Smooth muscle cell of bladder (primary cell): ENCODE results near the gene GPBP1L1. TPM values are rescaled to one million over a fixed set of nuclear protein-coding genes. Genes with fewer than 3 reads are reported as not detected.

Experiments
- total RNA-seq: library from RNA; depleted of rRNA; stranded (reverse); fragments of >200 nt; gene quantifications from 2 replicates; pipeline ENCODE4 v1.2.3, GENCODE V29; 2014

Gene GPBP1L1, protein sequence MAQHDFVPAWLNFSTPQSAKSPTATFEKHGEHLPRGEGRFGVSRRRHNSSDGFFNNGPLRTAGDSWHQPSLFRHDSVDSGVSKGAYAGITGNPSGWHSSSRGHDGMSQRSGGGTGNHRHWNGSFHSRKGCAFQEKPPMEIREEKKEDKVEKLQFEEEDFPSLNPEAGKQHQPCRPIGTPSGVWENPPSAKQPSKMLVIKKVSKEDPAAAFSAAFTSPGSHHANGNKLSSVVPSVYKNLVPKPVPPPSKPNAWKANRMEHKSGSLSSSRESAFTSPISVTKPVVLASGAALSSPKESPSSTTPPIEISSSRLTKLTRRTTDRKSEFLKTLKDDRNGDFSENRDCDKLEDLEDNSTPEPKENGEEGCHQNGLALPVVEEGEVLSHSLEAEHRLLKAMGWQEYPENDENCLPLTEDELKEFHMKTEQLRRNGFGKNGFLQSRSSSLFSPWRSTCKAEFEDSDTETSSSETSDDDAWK
- total RNA-seq, result 60.4 and 62.7 TPM in 2 replicates

DNA sequence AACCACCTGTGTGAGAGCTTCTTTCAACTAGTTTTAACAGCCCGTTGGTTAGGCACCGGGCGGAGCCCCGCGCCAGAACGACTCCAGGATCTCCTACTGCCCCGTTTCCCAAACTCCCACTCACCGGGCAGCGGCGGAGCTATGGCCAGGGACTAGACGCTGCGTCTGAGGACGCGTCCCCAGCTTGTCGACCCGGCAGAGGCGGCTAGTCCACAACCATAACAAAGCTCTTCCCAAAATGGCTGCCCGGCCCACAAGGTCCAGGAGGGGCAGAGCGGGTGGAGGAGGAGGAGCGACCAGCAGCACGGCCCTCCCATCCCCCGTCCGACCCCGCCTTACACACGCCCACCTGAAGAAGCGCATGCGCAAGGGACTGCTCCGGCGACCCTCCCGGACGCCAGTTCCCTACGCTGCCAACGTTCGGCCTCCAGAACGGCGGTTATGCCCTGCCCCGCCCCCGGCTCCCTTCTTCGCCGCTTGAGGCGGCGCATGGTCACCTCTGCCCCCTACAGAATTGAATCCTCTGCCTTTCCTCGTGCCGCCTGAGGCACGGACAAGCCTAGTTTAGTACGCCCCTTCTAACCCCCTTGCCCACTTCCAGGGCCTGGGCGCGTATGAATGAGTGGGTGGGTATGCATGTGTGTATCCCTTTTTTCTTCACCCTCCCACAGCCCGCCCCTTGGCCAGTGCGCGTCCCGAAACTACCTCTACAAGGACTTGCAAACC, at the start of gene GPBP1L1:
Gene GPBP1L1 (minus strand): TSS at position 246 of the 726 bp plus-strand sequence. CDS start 27,446 bp downstream, outside the sequence.

DNA sequence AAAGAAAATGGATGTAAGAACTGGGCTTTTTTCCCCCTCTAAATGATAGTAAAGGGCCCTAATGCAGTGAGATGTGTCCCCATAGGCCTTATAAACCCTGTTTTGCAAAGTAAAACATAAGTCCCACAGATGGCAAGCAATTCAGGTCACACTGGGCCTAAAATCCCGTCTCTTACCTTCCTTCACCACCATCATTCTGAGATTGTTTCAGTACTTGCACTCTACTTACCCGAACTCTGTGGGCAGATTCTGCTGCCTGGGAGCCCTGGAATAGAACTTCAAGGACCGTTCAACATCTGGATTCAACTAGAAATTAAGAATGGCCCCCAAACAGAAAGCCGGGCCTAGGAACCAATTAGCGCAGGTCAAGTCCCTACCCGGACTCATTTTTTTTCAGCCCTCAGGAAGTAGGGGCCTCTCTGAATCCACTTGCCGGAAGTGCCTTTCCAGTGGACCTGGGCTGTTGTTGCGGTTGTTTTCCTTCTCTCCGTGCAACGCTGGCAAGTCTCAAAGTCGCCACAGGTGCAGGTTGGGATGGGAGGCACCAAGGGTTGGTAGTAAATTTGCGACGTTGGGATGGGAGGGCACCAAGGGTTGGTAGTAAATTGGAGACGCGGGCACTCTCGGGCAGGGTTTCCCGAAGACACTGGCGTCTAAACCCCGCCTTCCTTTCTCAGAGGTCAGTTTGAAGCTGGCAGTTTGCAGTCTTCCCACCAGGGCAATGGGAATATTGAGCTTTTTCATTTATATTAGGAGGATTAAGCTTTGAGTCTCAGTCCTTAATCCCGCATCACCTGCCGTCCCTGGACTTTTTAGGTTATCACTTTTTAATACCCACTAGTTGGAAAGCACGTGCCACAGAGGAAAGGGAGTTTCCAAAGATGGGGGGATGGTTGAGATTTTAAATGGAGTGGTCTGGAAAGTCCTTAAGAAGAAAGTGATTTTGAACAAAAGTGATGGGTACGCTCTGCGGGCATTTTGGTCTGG, 1.7 kb upstream of the GPBP1L1 start, which contains the start of gene TMEM69:
Gene TMEM69 (plus strand): TSS at position 428 of the 987 bp plus-strand sequence. CDS start 2,888 bp downstream, outside the sequence.

DNA sequence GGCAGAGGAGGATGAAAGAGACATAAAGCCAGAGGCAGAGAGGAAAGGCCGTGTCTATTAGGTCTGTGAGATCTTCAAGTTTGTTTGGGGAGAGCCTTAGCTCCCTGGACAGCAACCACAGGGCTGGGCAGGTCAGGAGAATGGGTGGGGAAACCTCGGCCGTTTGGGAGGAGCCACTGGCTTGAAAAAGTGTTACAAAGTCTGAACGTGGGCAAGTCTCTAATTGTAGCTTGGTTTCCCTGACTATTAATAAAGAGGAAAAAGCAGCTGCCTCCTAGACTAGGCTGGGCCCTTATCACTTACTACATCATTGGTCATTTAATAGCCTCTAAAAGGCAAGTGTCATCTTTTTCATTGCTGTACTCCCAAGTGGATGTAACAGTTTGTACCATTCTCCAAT, 62.4 kb downstream of the GPBP1L1 start, which contains the start of gene CCDC17:
Gene CCDC17 (minus strand): TSS at position 83 of the 400 bp plus-strand sequence. CDS start 145 bp downstream, outside the sequence.

DNA sequence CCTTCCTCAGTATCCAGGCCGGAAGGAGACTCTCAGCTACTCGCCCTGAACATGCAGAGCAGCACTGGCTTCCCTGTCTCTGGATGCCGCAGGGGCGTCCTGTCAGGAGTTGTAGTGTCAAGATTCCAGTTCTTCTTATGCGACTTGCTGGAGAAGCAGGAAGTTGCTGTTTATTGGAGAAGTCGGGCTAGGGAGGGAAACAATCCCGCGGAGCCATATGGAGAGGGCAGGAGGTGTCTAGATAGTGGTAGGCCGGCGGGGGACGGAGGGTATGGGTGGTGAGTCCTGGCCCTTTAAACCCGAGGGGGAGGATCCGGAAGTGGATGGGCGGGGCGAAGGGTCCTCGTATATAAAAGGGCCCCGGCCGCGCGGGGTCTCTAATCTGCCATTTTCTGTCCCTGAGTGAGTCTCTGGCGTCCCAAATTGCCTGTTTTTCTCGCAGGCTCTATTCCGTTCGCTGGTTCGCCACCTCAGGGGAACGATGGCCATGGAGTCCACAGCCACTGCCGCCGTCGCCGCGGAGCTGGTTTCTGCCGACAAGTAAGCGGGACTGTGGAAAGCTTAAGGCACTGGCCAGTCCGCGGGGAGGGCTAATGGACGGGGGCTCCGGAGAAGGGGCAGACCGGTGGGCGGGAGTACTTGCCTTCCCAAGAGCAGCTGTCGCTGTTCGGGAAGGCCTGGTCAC, 102.5 kb downstream of the GPBP1L1 start, which contains the start of gene NASP:
Gene NASP (plus strand): TSS at position 376 of the 685 bp plus-strand sequence. CDS start 106 bp downstream, at position 482.

Other genes starting within 250 kb of the GPBP1L1 start
- gene TESK2, start 195.4 kb downstream of the GPBP1L1 start, total RNA-seq, result 3.0 and 3.2 TPM in 2 replicates
- 0.55 and 0.57 TPM in 2 replicates for gene CCDC163, start 186.5 kb downstream of the GPBP1L1 start, total RNA-seq
- 1.7 and 2.1 TPM in 2 replicates for gene MMACHC, start 186.2 kb downstream of the GPBP1L1 start, total RNA-seq
- gene PRDX1, start 164.6 kb downstream of the GPBP1L1 start, total RNA-seq, result 606 and 702 TPM in 2 replicates
- gene AKR1A1, start 135.7 kb downstream of the GPBP1L1 start, total RNA-seq, result 128 and 133 TPM in 2 replicates
- 31.6 and 32.0 TPM in 2 replicates for gene NASP, start 102.5 kb downstream of the GPBP1L1 start, total RNA-seq
- gene CCDC17, start 62.5 kb downstream of the GPBP1L1 start, total RNA-seq, result 0.57 and 0.74 TPM in 2 replicates
- 9.6 and 11.9 TPM in 2 replicates for gene TMEM69, start 1.6 kb upstream of the GPBP1L1 start, total RNA-seq
- gene IPP, start 64.1 kb upstream of the GPBP1L1 start, total RNA-seq, result 11.8 and 12.2 TPM in 2 replicates
- gene MAST2, start 117.1 kb upstream of the GPBP1L1 start, total RNA-seq, result 10.7 and 19.6 TPM in 2 replicates